GM12875 (cell line): ENCODE data around the gene RAP1A.

Experiments used
- H3K4me3 ChIP-seq: one replicate; pipeline ENCODE4 v1.5.1; 2011; ENCODE audit warnings: low read depth, low read length, control low read depth
- TF ChIP-seq, protein P1 (sequence below): IDR thresholded peaks from 2 replicates; pipeline ENCODE4 v1.5.1; 2011; ENCODE audit warnings: low read depth, mild to moderate bottlenecking, control low read depth, inconsistent platforms, low read length, moderate library complexity, borderline replicate concordance; ENCODE audit not compliant: insufficient read depth

RAP1A gene

GRCh38 chr1:111690306-111690617 lies 70.7 kb downstream of the RAP1A start:
- no peak overlapping the region for H3K4me3 ChIP-seq
- TF ChIP-seq, protein P1, sequence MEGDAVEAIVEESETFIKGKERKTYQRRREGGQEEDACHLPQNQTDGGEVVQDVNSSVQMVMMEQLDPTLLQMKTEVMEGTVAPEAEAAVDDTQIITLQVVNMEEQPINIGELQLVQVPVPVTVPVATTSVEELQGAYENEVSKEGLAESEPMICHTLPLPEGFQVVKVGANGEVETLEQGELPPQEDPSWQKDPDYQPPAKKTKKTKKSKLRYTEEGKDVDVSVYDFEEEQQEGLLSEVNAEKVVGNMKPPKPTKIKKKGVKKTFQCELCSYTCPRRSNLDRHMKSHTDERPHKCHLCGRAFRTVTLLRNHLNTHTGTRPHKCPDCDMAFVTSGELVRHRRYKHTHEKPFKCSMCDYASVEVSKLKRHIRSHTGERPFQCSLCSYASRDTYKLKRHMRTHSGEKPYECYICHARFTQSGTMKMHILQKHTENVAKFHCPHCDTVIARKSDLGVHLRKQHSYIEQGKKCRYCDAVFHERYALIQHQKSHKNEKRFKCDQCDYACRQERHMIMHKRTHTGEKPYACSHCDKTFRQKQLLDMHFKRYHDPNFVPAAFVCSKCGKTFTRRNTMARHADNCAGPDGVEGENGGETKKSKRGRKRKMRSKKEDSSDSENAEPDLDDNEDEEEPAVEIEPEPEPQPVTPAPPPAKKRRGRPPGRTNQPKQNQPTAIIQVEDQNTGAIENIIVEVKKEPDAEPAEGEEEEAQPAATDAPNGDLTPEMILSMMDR = no peak

- TF ChIP-seq, protein P1 = no peak
Measured at GRCh38 chr1:111691886-111692285, 72.3 kb downstream of the RAP1A start.

GRCh38 chr1:111695801-111696200 lies 76.2 kb downstream of the RAP1A start:
- H3K4me3 ChIP-seq = no peak overlapping the region
- TF ChIP-seq, protein P1 = no peak

More at GRCh38 chr1:111691886-111692285, 72.3 kb downstream of the RAP1A start:
- no peak overlapping the region for H3K4me3 ChIP-seq

DNA sequence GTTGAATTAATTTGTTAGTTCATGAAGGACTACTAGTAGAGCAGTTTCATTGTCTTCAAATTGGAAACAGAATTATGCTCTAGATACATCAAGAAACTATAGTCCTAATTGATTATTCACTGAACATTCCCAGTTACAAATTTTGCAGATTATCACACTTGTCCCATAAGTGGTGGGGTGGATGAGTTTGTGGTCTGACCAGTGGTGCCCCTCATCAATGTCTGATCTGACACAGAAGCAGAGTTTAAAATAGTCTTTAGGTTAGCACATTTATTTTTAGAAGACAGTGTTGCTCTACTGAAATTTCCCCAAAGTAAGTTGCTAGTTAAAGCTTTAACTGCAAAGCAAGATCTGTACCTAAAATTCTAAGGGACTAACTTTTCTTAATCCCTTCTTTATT lies 76.7 kb downstream of the RAP1A start:
- TF ChIP-seq, protein P1 = no peak
- H3K4me3 ChIP-seq = no peak overlapping the region

- H3K4me3 ChIP-seq = no peak overlapping the region
- TF ChIP-seq, protein P1 = no peak
Measured at GRCh38 chr1:111699268-111699667, 79.7 kb downstream of the RAP1A start.

DNA sequence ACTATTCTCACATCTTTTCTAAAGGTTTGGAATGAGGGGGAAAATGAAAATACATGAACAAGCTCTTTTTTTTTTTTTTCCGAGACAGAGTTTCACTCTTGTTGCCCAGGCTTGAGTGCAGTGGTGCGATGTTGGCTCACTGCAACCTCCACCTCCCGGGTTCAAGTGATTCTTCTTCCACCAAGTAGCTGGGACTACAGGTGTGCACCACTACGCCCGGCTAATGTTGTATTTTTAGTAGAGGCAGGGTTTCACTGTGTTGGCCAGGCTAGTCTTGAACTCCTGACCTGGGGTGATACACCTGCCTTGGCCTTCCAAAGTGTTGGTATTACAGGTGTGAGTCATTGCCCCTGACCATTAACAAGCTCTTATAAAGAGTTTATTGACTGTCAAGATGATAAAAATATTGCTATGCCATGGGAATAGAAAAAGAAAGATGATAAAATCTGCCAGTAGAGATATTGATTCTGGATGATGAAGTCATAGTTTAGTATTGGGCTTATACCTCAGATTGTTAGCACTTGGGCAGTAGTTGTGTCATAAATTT lies 83.0 kb downstream of the RAP1A start:
- H3K4me3 ChIP-seq = no peak overlapping the region
- TF ChIP-seq, protein P1 = no peak

- H3K4me3 ChIP-seq = no peak overlapping the region
- TF ChIP-seq, protein P1 = no peak
Measured at GRCh38 chr1:111704240-111704639, 84.7 kb downstream of the RAP1A start.
